GM18520 (cell line): ENCODE measurements around the gene PTCHD1.

ENCODE experiments used
- ATAC-seq: cut with Tn5 transposase; IDR thresholded peaks from one replicate; pipeline ENCODE4 v1.9.1; 2021; ENCODE audit not compliant: unreplicated experiment

PTCHD1 gene

GRCh38 chrX:23394421-23394820 lies 59.8 kb downstream of the PTCHD1 start:
- no peak for ATAC-seq

GRCh38 chrX:23396263-23396662 lies 61.6 kb downstream of the PTCHD1 start:
- no peak for ATAC-seq

GRCh38 chrX:23398570-23398969 lies 63.9 kb downstream of the PTCHD1 start:
- ATAC-seq, result no peak

GRCh38 chrX:23403849-23404248 lies 69.2 kb downstream of the PTCHD1 start:
- ATAC-seq, result no peak

- ATAC-seq, result no peak
Observed at GRCh38 chrX:23422912-23423311, 88.3 kb downstream of the PTCHD1 start.

- no peak for ATAC-seq
Observed at GRCh38 chrX:23434356-23434884, 99.8 kb downstream of the PTCHD1 start.

GRCh38 chrX:23435108-23435507 lies 100.5 kb downstream of the PTCHD1 start:
- no peak for ATAC-seq

GRCh38 chrX:23435575-23435974 lies 100.9 kb downstream of the PTCHD1 start:
- no peak for ATAC-seq

GRCh38 chrX:23436875-23437274 lies 102.2 kb downstream of the PTCHD1 start:
- ATAC-seq, result no peak

- ATAC-seq, result no peak
Observed at GRCh38 chrX:23451266-23451665, 116.6 kb downstream of the PTCHD1 start.
